ENCODE measurements around the gene MUC5AC.

Gene MUC5AC

GRCh38 chr11:1226226-1226985 is 68.7 kb downstream of the MUC5AC start:
- in situ Hi-C loops (cut with MboI; ENCODE audit: low sequenced_read_pairs, unreplicated experiment): no loop called here
- no peak for DNase-seq (ENCODE audit: low spot score)
- TF ChIP-seq CTCF (IDR thresholded peaks at IDR 0.05; ENCODE audit: borderline replicate concordance, control extremely low read depth, extremely low read depth, insufficient read depth, missing control alignments): no peak

GRCh38 chr11:1226986-1227550 is 69.3 kb downstream of the MUC5AC start:
- in situ Hi-C loops (cut with MboI; ENCODE audit: low sequenced_read_pairs, unreplicated experiment): no loop called here
- DNase-seq (ENCODE audit: low spot score): no peak
- TF ChIP-seq CTCF (IDR thresholded peaks at IDR 0.05; ENCODE audit: borderline replicate concordance, control extremely low read depth, extremely low read depth, insufficient read depth, missing control alignments): no peak

- no peak for TF ChIP-seq CTCF (IDR thresholded peaks at IDR 0.05; ENCODE audit: borderline replicate concordance, control extremely low read depth, extremely low read depth, insufficient read depth, missing control alignments)
- in situ Hi-C loops (cut with MboI; ENCODE audit: low sequenced_read_pairs, unreplicated experiment): no loop called here
- DNase-seq (ENCODE audit: low spot score): no peak
Observed at GRCh38 chr11:1227551-1228100, 69.9 kb downstream of the MUC5AC start.

- no peak for TF ChIP-seq CTCF (IDR thresholded peaks at IDR 0.05; ENCODE audit: borderline replicate concordance, control extremely low read depth, extremely low read depth, insufficient read depth, missing control alignments)
Observed at GRCh38 chr11:1228101-1228821, 70.5 kb downstream of the MUC5AC start.

GRCh38 chr11:1228921-1229451 is 71.2 kb downstream of the MUC5AC start:
- no peak for TF ChIP-seq CTCF (IDR thresholded peaks at IDR 0.05; ENCODE audit: borderline replicate concordance, control extremely low read depth, extremely low read depth, insufficient read depth, missing control alignments)
- DNase-seq (ENCODE audit: low spot score): no peak
- in situ Hi-C loops (cut with MboI; ENCODE audit: low sequenced_read_pairs, unreplicated experiment): no loop called here

More at GRCh38 chr11:1228101-1228821, 70.5 kb downstream of the MUC5AC start:
- in situ Hi-C loops (cut with MboI; ENCODE audit: low sequenced_read_pairs, unreplicated experiment): no loop called here
- no peak for DNase-seq (ENCODE audit: low spot score)

- TF ChIP-seq CTCF (IDR thresholded peaks at IDR 0.05; ENCODE audit: borderline replicate concordance, control extremely low read depth, extremely low read depth, insufficient read depth, missing control alignments): no peak
- in situ Hi-C loops (cut with MboI; ENCODE audit: low sequenced_read_pairs, unreplicated experiment): no loop called here
- DNase-seq (ENCODE audit: low spot score): no peak
Observed at GRCh38 chr11:1229471-1230120, 71.8 kb downstream of the MUC5AC start.

Measured in GM13976 (cell line).